ENCODE data around the gene FAM72D. TPM values are rescaled to one million over a fixed set of nuclear protein-coding genes. Genes with fewer than 3 reads are reported as not detected.

Gene FAM72D
- total RNA-seq, 6 donors from 2014 or later: 0.26 to 2.1 (median 0.54) TPM; not detected in 2

Other genes starting within 250 kb of the FAM72D start
- gene SRGAP2B, start 646 bp upstream of the FAM72D start, total RNA-seq: 10 to 100 TPM; 12.5 to 42.5 (median 29.0) TPM
- gene PPIAL4D, start 146.2 kb downstream of the FAM72D start, total RNA-seq: not detected